Activated naive CD4-positive, alpha-beta T cell treated with anti-CD3 and anti-CD28 coated beads, Interleukin-2, amount 10 ng/mL, durations not matched to agents 7 days and 5 days (primary cell): Measurements from ENCODE around the gene FRAS1.

Experiments
- CTCF ChIA-PET: fragments of 350-600 bp; sonication (Branson Sonifier 250); formaldehyde crosslinking; loops from one replicate; lab custom pipeline; 2021; ENCODE audit warnings: antibody characterized with exemption; lab: Charles Lee
- DNase-seq: peaks from one replicate; pipeline ENCODE4 v3.0.0-alpha.2; 2020
- H3K27ac Mint-ChIP-seq: one replicate; pipeline ENCODE4 v1.8.0; 2021; ENCODE audit warnings: mild to moderate bottlenecking, moderate library complexity, mixed read lengths
- H3K27me3 Mint-ChIP-seq: one replicate; pipeline ENCODE4 v1.8.0; 2021; ENCODE audit warnings: mild to moderate bottlenecking, mixed read lengths
- H3K36me3 Mint-ChIP-seq: one replicate; pipeline ENCODE4 v1.8.0; 2021; ENCODE audit warnings: mixed read lengths
- H3K4me1 Mint-ChIP-seq: one replicate; pipeline ENCODE4 v1.8.0; 2021; ENCODE audit warnings: mixed read lengths
- H3K4me3 Mint-ChIP-seq: one replicate; pipeline ENCODE4 v1.8.0; 2021; ENCODE audit warnings: mild to moderate bottlenecking, moderate library complexity, mixed read lengths
- H3K9me3 Mint-ChIP-seq: one replicate; pipeline ENCODE4 v1.8.0; 2021; ENCODE audit warnings: mixed read lengths

Gene FRAS1

DNA sequence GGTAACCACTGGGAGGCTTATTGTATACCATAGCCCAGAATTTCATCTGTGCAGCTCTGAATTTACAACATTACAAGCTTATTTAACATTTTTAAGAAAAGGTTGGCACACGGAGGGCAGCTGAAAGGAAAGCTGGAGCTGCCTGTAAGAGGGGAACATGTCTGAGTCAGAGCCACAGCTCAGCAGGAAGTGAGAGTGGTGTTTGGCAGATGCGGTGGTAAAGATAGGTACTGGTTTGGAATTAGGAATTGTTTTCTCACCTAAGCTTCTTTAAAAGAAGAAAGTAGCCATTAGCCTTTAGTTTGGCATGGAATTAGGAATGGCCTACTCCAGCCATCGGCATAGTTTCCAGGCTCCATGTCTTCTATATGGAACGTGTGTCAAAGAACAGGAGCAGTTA, 321.9 kb downstream of the FRAS1 start:
- DNase-seq = no peak
- H3K27me3 Mint-ChIP-seq = peaks cover 9% of the 10 kb centered on the region
- no peak overlapping the region for H3K4me3 Mint-ChIP-seq
- H3K27ac Mint-ChIP-seq = no peak overlapping the region
- no peaks in the 10 kb centered on the region for H3K9me3 Mint-ChIP-seq
- CTCF ChIA-PET = no interaction called here
- H3K36me3 Mint-ChIP-seq = no peaks in the 10 kb centered on the region
- H3K4me1 Mint-ChIP-seq = no peaks in the 10 kb centered on the region

DNA sequence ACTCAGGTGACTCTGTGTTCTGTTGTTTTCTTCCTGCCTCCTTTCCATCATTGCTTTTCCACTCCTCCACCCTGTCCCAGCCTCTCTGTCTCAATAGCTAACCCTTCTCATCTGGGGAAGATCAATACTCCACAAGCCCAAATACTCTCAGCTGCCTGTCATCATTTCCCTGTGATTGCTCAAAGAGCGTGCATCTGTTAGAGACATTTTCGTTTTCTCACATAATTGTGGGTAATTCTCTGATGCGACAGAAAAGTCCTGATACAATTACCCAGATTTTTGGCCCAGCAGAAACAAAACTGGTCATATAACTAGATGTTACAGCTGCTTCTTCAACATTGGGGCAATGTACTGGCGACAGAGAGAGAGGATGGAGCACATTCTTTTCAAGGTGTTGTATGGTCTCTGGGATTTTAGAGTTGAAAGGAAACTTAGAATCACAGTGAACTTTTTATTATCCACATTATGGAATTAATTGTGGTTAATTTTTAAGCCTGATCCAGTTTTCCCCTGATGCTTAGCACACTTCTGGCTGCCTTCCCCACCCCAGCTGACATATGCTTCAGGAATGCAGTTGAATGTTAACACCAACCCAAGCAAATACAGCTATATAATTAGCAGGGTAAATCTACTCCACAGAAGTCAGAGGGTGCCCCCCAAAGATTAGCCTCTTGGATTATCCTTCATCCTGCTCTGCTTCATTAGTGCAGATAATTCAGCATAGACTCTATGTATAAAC, 323.0 kb downstream of the FRAS1 start:
- no peak overlapping the region for H3K4me3 Mint-ChIP-seq
- DNase-seq = no peak
- H3K27me3 Mint-ChIP-seq = peaks cover 9% of the 10 kb centered on the region
- H3K36me3 Mint-ChIP-seq = no peaks in the 10 kb centered on the region
- H3K9me3 Mint-ChIP-seq = no peaks in the 10 kb centered on the region
- H3K27ac Mint-ChIP-seq = no peak overlapping the region
- CTCF ChIA-PET = no interaction called here
- no peaks in the 10 kb centered on the region for H3K4me1 Mint-ChIP-seq

DNA sequence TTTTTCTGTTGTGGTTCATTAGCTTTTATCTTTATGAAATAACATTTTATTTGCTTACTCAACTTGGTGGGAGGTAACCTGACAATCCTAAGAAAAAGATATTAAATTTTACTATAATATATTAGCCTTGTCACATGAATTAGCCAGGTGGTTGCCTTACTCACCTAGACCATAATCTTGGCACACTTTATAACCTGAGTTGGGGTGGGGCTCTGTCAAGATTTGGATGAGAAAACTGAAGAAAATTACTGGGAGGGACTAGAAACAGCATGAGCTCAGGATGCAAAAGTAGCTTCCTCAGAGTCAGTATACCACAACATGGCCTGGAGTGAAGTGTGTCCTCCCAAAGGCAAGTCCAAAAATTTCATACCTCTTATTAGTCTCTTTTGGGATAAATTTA, 329.6 kb downstream of the FRAS1 start:
- no peaks in the 10 kb centered on the region for H3K9me3 Mint-ChIP-seq

GRCh38 chr4:78395642-78396041, 338.5 kb downstream of the FRAS1 start:
- CTCF ChIA-PET = no interaction called here
- no peaks in the 10 kb centered on the region for H3K36me3 Mint-ChIP-seq
- H3K27me3 Mint-ChIP-seq = peaks cover 12% of the 10 kb centered on the region
- DNase-seq = no peak
- H3K27ac Mint-ChIP-seq = no peak overlapping the region
- no peak overlapping the region for H3K4me3 Mint-ChIP-seq
- H3K9me3 Mint-ChIP-seq = peaks cover 9% of the 10 kb centered on the region
- H3K4me1 Mint-ChIP-seq = no peaks in the 10 kb centered on the region

More for the DNA sequence above, 329.6 kb downstream of the FRAS1 start:
- Mint-ChIP-seq H3K36me3 (no peaks in the 10 kb centered on the region), H3K4me3 (no peak overlapping the region), H3K4me1 (no peaks in the 10 kb centered on the region), H3K27me3 (peaks cover 4% of the 10 kb centered on the region), H3K27ac (no peak overlapping the region)
- DNase-seq = no peak
- CTCF ChIA-PET = no interaction called here

DNA sequence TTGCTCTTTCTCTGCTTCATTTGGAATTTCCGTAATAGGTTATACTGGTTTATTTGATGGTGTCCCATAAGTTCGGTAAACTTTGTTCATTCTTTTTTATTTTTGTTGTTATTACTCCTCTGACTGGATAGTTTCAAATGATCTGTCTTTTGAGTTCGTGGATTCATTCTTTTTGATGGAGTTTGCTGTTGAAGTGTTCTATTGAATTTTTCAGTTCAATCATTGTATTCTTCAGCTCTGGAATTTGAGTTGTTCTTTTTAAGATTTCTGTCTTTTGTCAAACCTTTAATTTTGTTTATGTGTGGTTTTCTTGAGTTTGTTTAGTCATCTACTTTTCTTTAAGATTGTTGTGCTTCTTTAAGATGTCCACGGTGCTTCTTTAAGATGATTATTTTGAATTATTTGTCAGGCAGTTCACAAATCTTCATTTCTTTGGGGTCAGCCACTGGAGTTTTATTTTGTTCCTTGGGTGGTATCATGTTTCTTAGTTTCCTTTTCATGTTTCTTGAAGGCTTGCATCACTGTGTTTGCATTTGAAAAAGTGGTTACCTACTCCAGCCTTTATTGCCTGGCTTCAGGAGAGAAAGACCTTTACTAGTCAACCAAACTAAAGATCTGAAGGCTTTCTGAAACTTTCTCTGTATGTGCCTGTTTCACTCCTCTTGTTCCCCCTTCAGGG, 339.6 kb downstream of the FRAS1 start:
- CTCF ChIA-PET = no interaction called here
- H3K27me3 Mint-ChIP-seq = peaks cover 9% of the 10 kb centered on the region
- no peak for DNase-seq
- H3K36me3 Mint-ChIP-seq = no peaks in the 10 kb centered on the region
- no peak overlapping the region for H3K4me3 Mint-ChIP-seq
- H3K4me1 Mint-ChIP-seq = no peaks in the 10 kb centered on the region
- H3K9me3 Mint-ChIP-seq = peaks cover 9% of the 10 kb centered on the region
- H3K27ac Mint-ChIP-seq = no peak overlapping the region

DNA sequence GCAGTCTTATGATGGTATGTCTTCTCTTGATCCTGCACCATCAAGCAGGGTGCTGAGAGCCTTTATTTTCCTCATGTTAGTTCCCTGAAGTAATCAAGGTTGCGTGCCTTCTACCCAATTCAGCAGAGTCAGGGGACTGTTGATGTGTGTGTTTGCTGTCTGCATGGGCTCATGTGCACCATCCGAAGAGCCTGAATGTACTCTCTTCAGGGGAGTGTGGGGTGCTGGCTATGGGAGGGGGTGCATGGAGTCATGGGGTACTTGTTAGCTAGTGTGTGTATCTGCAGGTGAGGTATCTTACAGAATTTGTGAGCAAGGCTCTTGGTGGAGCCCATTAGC, 340.1 kb downstream of the FRAS1 start:
- CTCF ChIA-PET = no interaction called here
- DNase-seq = no peak
- Mint-ChIP-seq H3K4me3 (no peak overlapping the region), H3K27me3 (peaks cover 9% of the 10 kb centered on the region), H3K36me3 (no peaks in the 10 kb centered on the region), H3K4me1 (no peaks in the 10 kb centered on the region), H3K27ac (no peak overlapping the region), H3K9me3 (peaks cover 9% of the 10 kb centered on the region)

- no peaks in the 10 kb centered on the region for H3K36me3 Mint-ChIP-seq
- CTCF ChIA-PET = no interaction called here
- H3K4me1 Mint-ChIP-seq = no peaks in the 10 kb centered on the region
- no peaks in the 10 kb centered on the region for H3K27me3 Mint-ChIP-seq
- no peak overlapping the region for H3K27ac Mint-ChIP-seq
- H3K4me3 Mint-ChIP-seq = no peak overlapping the region
- DNase-seq = no peak
- H3K9me3 Mint-ChIP-seq = no peaks in the 10 kb centered on the region
Measured at GRCh38 chr4:78409612-78410202, 352.6 kb downstream of the FRAS1 start.

GRCh38 chr4:78410225-78410624, 353.1 kb downstream of the FRAS1 start:
- no peaks in the 10 kb centered on the region for H3K4me1 Mint-ChIP-seq
- H3K4me3 Mint-ChIP-seq = no peak overlapping the region
- H3K36me3 Mint-ChIP-seq = no peaks in the 10 kb centered on the region
- CTCF ChIA-PET = no interaction called here
- H3K27ac Mint-ChIP-seq = no peak overlapping the region
- H3K27me3 Mint-ChIP-seq = no peaks in the 10 kb centered on the region
- DNase-seq = no peak
- H3K9me3 Mint-ChIP-seq = no peaks in the 10 kb centered on the region

DNA sequence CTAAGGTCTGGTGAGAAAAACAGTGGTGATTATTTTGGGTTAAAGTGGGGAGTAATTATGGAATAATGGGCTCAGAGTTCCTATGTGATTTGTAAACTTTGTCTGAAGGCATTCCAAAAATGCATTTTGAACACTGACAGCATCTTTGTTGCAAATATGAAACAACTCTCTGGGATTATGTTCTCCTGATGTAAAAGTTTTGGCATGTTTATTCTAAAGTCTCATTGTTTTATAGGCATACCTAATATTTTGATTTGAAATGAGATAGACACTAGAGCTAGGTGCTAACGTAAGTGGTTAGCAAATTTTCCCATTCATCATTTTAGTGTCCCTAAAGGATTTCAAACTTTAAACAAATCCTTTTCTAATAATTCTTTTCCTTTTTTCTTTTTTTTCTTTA, 353.6 kb downstream of the FRAS1 start:
- H3K9me3 Mint-ChIP-seq = no peaks in the 10 kb centered on the region
- no peak for DNase-seq
- H3K27ac Mint-ChIP-seq = no peak overlapping the region
- no peaks in the 10 kb centered on the region for H3K36me3 Mint-ChIP-seq
- H3K4me1 Mint-ChIP-seq = no peaks in the 10 kb centered on the region
- H3K4me3 Mint-ChIP-seq = no peak overlapping the region
- no peaks in the 10 kb centered on the region for H3K27me3 Mint-ChIP-seq
- CTCF ChIA-PET = no interaction called here

DNA sequence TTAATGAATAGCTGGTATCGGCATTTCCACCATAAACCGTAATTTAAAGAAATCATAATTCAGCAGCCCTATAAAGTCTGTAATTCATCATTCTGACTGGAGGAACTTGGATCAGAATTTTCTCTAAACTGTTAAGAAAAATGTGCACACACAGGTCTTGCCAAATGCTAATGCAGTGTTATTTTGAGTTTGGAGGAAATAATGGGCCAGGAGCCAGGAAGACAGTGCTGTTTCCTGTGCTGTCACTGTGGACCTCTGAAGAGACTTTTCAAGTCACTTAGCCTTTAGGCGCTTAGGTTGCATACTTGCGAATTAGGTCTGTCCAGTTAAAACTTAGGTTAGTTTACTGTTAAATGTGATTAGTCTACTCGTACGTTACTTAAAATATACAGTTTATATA, 357.0 kb downstream of the FRAS1 start:
- Mint-ChIP-seq H3K9me3 (no peaks in the 10 kb centered on the region), H3K27me3 (no peaks in the 10 kb centered on the region), H3K4me3 (no peak overlapping the region), H3K36me3 (no peaks in the 10 kb centered on the region), H3K4me1 (no peaks in the 10 kb centered on the region), H3K27ac (no peak overlapping the region)
- CTCF ChIA-PET = no interaction called here
- no peak for DNase-seq

- Mint-ChIP-seq H3K36me3 (no peaks in the 10 kb centered on the region), H3K27me3 (peaks cover 2% of the 10 kb centered on the region), H3K9me3 (no peaks in the 10 kb centered on the region), H3K27ac (no peak overlapping the region), H3K4me1 (no peaks in the 10 kb centered on the region), H3K4me3 (no peak overlapping the region)
- no peak for DNase-seq
- CTCF ChIA-PET = no interaction called here
Measured at GRCh38 chr4:78417603-78418002, 360.5 kb downstream of the FRAS1 start.

GRCh38 chr4:78418406-78418805, 361.3 kb downstream of the FRAS1 start:
- H3K4me1 Mint-ChIP-seq = no peaks in the 10 kb centered on the region
- no peaks in the 10 kb centered on the region for H3K9me3 Mint-ChIP-seq
- H3K27ac Mint-ChIP-seq = no peak overlapping the region
- no peaks in the 10 kb centered on the region for H3K36me3 Mint-ChIP-seq
- peaks cover 4% of the 10 kb centered on the region for H3K27me3 Mint-ChIP-seq
- no peak overlapping the region for H3K4me3 Mint-ChIP-seq
- no peak for DNase-seq
- CTCF ChIA-PET = no interaction called here

DNA sequence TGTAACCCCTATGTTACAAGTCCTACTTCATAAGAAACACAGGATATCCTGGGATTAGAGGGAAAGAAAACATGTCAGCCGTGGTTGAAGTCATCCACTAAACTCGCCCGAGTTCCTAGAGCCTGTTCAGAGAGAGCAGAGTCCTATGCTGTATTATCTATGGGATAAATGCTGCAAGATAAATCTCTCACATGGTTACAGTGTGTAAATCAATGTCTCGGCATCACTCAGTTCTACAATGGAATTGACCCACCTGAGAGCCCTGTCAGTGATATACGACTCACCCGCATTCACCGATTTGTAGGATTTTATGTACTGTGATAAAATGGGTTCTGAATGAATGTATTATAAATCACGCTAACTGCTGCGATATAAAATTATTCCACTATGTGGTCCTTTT, 366.7 kb downstream of the FRAS1 start:
- no peak for DNase-seq
- CTCF ChIA-PET = no interaction called here
- Mint-ChIP-seq H3K36me3 (no peaks in the 10 kb centered on the region), H3K4me3 (no peak overlapping the region), H3K4me1 (no peaks in the 10 kb centered on the region), H3K27me3 (peaks cover 13% of the 10 kb centered on the region), H3K9me3 (no peaks in the 10 kb centered on the region), H3K27ac (no peak overlapping the region)

DNA sequence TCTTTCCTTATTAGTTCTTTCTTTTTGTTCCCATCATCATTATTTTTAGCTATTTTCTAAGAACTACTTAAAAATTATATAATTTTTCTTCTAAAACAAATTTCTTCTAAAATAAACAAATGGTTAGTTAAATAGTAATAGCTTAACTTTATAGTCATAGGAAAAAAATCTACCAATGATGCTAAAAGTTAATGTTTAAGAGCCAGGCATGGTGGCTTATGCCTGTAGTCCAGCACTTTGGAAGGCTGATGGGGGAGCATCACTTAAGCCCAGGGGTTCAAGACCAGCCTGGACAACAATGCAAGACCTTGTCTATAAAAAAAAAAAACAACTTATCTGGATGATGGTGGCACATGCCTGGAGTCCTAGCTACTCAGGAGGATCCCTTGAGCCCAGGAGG, 367.3 kb downstream of the FRAS1 start:
- no peak overlapping the region for H3K4me3 Mint-ChIP-seq
- H3K27ac Mint-ChIP-seq = no peak overlapping the region
- no peaks in the 10 kb centered on the region for H3K9me3 Mint-ChIP-seq
- H3K4me1 Mint-ChIP-seq = no peaks in the 10 kb centered on the region
- peaks cover 13% of the 10 kb centered on the region for H3K27me3 Mint-ChIP-seq
- CTCF ChIA-PET = no interaction called here
- H3K36me3 Mint-ChIP-seq = no peaks in the 10 kb centered on the region
- no peak for DNase-seq

DNA sequence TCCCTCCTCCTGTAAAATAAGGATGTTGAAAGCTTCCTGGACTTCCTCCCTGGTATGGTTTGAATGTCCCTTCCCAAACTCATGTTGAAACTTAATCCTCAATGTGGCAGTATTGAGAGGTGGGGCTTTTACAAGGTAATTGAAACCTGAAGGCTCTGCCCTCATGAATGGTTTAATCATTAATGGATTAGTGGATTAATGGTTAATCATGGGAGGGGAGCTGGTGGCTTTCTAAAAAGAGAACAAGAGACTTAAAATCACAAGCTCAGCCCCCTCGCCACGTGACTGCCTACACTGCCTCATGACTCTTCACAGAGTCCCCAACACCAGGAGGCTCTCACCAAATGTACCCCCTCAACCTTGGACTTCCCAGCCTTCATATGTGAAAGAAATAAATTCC, 369.8 kb downstream of the FRAS1 start:
- Mint-ChIP-seq H3K27ac (no peak overlapping the region), H3K27me3 (peaks cover 16% of the 10 kb centered on the region), H3K9me3 (no peaks in the 10 kb centered on the region), H3K36me3 (no peaks in the 10 kb centered on the region), H3K4me1 (no peaks in the 10 kb centered on the region), H3K4me3 (no peak overlapping the region)
- CTCF ChIA-PET = no interaction called here
- DNase-seq = no peak
